Left hindlimb (tissue), 1 donor: ENCODE results near the gene ADRA2A.

Source experiments
- DNase-seq: peaks from one replicate; pipeline ENCODE4 v3.0.0-alpha.2; 2018

Gene ADRA2A

DNA sequence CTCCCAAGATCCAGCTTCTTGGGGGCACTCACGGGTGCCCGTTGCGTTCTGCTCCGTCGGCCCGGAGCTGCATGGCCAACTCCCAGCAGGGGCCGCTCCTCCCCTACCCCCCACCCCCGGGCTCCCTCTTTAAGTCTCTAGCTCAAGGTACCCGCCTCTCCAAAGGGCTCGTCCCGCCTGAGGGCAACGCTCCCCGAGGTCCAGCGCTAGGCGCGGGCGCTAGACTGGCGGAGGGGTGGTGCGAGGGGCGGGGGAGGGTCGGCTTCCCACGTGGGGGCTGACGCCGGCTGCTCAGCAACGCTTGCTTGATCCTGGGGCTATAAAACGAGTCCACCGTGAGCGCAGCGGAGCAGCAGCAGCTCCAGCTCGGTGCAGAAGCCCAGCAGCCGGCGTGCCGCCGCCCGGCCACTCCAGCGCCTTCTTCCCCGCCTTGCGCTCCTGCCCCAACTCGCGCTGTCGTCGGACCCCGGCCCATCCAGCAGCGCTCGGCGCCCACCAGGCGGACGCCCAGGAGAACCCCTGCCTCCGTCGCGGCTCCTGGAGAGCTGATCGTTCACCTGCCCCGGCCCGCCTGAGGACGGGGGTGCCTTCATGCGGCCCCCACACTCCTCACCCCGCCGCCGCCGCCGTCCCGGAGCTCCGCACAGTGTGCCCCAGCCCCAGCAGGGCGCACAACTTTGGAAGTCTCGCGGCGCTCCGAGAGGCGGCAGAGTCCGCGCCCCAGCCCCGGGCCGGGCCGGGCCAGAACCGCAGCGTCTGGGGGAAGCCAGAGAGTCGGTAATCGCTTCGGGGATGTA lies at the start of gene ADRA2A:
ADRA2A (plus strand) TSS at position 348 of the 797 bp plus-strand sequence. CDS start 968 bp downstream, outside the sequence.
- peak; percentile 60 for DNase-seq

DNA sequence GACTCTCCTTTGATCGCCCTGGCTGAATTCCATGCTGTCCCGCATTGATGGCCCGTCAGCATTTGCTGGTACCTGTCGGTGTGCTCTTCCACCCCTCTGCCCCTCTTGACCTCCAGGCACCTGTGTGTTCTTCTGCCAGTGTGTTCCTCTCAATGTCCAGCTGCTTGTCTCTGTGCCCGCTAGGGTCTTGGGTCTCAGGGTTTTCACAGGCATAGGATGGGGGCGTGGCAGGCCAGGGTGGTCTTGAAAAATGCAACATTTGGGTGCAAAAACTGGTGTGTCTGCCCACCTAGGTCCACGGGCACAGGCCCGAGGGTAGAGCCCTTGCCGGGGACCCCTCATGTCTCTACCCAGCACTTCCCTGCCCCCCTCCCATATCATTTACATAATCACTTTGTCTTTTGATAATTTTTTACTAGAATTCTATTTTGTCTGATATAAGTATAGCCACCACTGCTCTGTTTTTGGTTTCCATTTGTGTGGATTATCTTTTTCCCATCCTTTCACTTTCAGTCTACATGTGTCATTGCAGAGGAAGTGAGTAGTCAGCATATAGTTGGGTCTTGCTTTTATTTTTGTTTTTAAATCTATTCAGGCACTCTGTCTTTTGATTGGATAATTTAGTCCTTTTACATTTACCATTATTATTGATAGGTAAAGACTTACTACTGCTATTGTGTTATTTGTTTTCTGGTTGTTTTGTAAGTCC lies 46.6 kb upstream of the ADRA2A start:
- DNase-seq = no peak

DNA sequence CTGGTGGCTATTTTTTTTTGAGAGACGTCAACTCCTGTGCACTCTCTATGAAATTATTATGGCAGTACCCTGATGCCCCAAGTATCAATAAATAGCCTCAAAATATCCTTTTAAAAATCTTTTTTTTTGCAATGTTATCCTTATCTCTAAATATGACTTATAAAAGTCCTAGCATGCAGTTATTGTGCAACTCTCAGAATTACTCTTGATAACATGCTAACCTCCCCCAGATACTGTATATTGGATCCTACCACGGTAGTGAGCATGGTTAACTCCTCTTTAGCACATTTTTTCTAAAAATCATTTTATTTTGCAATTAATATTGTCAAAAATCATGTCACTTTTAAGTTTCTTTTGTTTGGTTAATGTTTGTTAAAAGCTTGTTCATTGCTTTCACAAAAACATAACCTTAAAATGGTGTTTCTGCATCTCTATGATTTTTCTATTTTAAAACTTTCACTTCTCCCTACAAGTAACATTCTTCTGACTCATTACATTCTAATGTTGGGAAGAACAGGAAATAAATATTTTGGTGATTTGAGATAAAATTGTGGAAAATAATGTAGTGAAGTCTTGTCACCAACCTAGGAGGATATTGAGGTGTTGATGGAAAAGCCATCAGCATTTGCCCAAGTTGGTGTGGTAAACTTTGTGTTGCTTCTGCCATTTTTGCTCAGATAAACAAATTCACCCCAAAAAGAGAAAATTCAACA lies 42.1 kb upstream of the ADRA2A start:
- no peak for DNase-seq

DNA sequence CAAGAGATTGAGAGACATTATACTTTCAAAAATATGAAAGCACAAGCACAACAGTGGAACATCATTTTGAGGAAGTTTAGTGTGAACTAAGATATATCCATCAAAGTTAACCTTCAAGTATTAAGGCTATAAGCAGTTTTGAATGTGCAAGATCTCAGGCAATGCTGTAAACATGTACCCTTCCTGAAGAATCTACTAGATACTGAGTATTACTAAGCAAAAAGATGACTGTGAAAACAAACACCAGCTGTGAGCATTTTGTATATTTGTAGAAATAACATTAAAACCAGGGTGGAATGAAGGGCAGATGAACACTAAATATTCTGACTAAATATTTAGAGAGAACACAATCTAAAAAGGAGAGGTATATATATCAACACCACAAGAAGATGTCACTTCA lies 41.3 kb upstream of the ADRA2A start:
- no peak for DNase-seq

DNA sequence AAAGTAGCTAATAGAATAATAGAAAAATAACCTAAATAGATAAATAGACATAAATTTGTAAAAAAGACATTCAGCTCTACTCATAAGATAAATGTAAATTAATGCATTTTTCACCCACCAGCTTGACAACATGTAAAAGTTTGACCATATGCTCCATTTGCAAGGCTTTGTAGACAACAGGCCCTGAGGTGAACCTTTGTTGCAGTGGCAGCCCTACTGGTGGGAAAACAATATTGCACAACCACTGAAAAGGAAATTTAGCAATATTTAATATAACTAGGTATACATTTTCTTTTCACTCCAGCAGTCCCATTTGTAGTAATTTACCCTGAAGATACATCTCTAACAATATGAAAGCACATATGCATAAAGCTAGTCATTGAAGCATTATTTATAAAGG lies 39.0 kb upstream of the ADRA2A start:
- no peak for DNase-seq

DNA sequence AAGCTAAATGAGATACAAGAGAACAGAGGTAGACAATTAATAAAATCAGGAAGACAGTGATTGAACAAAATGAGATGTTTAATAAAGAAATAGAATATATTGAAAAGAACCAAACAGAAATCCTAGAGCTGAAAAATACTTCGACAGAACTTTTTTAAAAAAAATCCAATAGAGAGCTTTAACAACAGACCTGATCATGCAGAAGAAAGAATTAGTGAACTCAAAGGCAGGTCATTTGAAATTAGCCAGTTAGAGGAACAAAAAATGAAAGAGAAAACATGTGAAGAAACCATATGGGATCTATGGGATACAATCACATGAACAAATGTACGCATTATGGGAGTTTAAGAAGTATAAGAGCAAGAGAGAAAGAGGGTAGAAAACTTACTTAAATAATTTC lies 37.3 kb upstream of the ADRA2A start:
- no peak for DNase-seq

DNA sequence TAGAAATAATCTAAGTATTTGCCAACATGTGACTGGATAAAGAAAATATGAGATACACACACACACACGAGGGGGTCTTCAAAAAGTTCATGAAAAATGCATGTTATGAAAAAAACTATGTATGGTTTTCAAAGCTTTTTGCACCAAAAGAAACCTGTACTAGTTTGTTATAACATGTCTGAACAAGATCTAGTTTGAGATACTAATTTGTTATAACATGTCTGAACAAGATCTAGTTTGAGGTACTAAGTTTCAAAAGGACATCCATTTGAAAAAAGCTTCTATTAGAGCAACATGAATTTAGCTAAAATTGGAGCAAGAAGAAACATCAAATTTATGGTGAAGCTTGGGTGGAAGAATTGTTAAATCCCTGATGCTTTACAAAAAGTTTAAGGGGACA lies 19.8 kb upstream of the ADRA2A start:
- DNase-seq = no peak

DNA sequence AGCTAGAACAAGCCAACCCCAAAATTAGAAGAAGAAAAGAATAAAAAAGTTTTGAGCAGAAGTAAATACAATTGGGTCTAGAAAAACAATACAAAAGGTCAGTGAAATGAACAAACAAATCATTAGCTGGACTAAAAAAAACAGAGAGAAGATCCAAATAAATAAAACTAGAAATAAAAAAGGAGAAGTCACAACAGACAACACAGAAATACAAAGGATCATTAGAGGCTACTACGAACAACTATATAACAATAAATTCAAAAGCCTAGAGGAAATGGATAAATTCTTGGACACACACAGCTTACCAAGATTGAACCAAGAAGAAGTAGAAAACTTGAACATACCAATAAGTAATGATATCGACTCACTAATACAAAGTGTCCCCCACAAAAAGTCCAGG lies 13.4 kb upstream of the ADRA2A start:
- no peak for DNase-seq

DNA sequence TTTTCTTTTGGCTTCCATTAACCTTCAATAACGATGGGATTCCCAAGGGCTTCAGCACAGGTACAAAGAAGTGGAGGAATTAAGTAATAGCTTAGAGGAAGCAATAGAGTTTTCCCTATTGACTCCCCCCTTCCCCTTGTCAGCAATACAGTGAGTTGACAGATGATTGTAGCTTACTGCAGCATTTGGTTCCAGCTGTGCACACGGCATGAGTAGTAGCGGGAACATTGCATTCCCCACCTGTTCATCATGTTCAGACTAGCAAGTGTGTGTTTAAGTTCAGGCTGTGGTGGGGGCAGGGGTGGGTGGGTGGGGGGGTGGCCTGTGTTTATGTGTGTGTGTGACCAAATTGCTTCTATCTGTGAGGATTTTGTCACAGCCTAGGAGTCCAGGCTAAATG lies 4.6 kb upstream of the ADRA2A start:
- DNase-seq = no peak

DNA sequence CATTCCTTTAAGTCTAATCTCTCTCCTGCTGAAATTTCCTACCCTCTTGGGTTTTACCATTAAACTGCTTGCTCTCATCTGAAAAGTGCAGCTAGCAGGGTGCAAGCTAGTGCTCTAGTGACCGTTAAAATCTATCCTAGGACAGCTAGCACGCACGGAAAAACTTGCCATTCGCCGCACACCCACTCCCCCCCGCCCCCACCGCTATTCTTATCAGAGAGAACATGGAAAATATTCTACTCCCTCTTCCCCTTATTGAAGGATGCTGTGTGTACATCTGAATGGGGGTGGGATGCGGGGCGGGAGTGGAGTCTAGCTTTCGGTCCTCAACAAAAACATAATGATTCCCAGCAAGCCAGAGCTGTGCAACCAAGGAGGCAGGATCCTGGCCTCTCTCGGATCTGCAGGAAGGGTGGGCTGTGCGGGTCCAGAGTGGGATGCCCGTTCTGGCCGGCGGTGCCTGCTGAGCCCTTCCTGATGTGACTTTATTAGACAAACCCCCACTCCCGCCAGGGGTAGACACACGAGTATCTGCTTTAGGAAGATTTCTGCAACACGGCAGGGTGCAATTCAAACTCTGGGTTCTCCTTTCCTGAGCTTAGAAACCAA lies 1.1 kb upstream of the ADRA2A start:
- no peak for DNase-seq

DNA sequence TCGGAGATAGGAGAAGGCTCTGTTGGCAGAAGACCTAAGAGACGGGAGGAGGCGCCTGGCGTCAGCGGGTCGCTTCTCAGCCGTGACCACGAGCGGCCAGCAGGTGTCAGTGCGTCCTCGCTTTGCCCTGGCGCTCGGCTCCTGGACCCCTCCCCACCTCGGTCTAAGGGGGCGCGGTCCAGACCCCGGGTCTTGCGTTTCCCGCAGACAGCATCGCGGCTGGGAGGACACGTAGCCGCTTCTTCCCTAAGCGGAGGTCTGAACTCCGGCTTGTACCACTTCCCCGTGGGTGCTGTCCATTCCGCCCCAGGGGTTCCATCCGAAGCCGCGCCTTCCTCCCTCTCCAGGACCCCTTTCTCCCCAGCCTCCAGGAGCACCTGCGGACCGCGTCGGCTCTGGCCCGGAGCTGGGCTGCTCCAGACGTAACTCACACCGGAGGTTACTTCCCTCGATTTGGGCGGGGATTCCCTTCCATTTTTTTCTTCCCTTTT lies 593 bp upstream of the ADRA2A start:
- DNase-seq = peak; percentile 67

DNA sequence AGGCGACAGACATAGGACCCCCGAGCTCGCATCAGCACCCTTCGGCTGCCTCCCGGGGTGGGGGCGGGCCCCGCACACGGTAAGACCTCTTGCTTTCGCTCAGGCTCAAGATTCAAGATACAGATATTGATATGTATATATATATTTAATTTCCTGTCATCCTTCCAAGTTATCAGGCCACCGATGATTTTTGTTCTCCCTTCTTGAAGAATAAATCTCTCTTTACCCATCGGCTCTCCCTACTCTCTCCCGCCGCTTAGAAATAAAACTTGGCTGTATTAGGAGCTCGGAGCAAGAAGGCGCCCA lies 603 bp downstream of the ADRA2A start:
- no peak for DNase-seq

DNA sequence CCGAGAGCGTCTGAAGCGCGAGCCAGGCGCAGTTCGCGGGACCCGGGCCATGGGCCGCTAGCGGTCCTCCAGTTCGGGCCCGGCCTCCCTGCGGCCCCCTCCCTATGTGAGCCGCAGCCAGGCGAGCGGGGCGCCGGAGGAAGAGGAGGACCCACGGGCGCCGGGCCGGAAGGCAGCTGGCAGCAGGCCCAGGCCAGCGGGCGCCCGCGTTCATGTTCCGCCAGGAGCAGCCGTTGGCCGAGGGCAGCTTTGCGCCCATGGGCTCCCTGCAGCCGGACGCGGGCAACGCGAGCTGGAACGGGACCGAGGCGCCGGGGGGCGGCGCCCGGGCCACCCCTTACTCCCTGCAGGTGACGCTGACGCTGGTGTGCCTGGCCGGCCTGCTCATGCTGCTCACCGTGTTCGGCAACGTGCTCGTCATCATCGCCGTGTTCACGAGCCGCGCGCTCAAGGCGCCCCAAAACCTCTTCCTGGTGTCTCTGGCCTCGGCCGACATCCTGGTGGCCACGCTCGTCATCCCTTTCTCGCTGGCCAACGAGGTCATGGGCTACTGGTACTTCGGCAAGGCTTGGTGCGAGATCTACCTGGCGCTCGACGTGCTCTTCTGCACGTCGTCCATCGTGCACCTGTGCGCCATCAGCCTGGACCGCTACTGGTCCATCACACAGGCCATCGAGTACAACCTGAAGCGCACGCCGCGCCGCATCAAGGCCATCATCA lies 1.1 kb downstream of the ADRA2A start:
- DNase-seq = no peak

DNA sequence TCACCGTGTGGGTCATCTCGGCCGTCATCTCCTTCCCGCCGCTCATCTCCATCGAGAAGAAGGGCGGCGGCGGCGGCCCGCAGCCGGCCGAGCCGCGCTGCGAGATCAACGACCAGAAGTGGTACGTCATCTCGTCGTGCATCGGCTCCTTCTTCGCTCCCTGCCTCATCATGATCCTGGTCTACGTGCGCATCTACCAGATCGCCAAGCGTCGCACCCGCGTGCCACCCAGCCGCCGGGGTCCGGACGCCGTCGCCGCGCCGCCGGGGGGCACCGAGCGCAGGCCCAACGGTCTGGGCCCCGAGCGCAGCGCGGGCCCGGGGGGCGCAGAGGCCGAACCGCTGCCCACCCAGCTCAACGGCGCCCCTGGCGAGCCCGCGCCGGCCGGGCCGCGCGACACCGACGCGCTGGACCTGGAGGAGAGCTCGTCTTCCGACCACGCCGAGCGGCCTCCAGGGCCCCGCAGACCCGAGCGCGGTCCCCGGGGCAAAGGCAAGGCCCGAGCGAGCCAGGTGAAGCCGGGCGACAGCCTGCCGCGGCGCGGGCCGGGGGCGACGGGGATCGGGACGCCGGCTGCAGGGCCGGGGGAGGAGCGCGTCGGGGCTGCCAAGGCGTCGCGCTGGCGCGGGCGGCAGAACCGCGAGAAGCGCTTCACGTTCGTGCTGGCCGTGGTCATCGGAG lies 1.8 kb downstream of the ADRA2A start:
- DNase-seq = no peak

DNA sequence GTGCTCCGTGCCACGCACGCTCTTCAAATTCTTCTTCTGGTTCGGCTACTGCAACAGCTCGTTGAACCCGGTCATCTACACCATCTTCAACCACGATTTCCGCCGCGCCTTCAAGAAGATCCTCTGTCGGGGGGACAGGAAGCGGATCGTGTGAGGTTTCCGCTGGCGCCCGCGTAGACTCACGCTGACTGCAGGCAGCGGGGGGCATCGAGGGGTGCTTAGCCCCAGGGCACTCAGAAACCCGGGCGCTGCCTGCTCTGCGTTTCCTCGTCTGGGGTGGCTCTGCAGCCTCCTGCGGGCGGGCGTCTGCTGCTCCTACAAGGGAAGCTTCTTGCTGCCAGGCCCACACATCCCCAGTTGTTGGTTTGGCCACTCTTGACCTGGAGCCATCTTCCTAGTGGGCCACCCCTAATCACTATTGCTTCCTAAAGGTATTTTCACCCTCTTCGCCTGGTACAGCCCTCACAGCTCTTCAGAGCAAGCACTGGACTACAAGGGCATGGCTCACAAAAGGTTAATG lies 2.5 kb downstream of the ADRA2A start:
- DNase-seq = no peak

DNA sequence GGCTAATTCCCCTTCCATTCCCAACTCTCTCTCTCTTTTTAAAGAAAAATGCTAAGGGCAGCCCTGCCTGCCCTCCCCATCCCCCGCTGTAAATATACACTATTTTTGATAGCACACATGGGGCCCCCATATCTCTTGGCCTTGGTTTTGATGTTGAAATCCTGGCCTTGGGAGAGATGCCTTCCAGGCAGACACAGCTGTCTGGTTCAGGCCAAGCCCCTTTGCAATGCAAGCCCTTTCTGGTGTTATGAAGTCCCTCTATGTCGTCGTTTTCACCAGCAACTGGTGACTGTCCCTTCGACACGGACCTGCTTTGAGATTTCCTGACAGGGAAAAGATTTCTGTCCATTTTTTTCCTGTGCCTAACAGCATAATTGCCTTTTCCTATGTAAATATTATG lies 3.0 kb downstream of the ADRA2A start:
- DNase-seq = no peak

DNA sequence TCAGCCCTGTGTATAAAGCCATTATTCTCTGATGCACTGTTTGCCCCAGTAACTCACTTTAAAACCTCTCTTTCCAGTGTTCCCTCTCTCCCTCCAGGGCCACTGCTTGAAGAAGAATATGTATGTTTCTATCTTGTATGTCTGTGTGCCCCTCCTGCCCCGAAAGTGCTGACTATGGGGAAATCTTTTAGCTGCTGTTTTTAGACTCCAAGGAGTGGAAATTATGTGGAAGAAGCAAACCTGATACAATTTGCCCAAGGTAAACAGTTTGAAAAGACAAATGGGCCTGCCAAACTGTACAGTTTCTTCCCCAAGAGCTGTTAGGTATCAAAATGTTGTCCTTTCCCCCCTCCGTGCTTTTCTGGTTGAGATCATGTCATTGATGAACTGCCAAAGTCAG lies 3.4 kb downstream of the ADRA2A start:
- no peak for DNase-seq

DNA sequence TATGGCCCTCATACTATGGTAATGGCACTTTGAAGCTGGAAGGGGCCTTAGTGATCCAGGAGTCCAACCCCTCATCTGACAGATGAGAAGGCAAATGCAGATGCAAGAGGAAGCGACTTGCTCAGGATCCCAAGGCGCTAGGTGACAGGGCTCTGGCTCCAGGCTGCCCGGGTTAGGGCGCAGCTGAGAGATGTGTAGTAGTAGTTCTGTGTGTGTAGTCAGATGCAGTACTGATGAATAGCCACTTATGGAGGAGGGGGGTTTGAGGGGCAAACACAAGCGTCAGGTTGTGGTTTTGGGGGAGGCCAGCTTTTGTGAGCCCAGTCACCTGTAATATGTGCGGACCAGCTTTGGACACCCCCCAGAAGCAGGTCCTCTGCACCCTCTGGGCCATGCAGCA lies 4.8 kb downstream of the ADRA2A start:
- DNase-seq = no peak

DNA sequence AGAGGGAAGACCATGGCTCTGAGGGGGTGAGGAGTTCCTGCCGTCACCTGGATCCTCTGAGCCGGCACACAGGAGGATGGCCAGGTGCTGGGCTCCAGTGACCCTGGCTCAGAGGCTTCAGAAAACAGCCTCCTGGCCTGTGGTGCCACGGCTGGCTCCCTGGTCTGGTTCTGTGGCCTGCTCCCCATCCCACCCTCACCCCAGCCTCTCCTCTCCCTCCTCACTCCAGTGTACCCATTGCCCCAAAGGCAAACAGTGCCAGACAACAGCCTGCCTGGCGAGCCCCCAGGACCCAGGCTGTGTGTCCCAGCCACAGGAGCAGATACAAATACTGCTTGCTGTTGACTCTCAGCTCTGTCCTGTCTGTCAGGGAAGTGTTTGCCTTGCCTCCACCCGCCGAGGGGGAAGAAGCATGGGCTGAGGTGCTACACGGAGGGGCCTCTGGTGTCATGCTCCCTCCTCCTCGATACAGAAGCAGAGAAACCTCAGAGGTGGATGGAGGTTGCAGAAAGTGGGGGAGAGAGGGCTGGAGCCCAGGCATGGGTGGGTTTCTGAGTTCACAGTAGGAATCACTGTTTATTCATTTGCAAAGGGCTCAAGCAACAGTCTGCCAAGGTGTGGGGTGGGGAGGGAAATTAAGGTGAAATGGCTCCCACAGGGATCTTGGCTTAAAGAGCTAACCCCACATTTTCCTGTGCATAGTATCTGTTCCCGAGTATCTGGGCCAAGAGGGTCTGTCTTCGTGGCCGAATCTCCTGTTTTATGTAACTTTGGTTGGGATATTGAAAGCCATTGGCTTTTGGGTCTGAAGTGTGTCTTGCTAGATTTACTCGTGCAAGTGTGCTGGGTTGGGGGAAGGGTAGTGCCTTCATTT lies 5.5 kb downstream of the ADRA2A start:
- DNase-seq = no peak

DNA sequence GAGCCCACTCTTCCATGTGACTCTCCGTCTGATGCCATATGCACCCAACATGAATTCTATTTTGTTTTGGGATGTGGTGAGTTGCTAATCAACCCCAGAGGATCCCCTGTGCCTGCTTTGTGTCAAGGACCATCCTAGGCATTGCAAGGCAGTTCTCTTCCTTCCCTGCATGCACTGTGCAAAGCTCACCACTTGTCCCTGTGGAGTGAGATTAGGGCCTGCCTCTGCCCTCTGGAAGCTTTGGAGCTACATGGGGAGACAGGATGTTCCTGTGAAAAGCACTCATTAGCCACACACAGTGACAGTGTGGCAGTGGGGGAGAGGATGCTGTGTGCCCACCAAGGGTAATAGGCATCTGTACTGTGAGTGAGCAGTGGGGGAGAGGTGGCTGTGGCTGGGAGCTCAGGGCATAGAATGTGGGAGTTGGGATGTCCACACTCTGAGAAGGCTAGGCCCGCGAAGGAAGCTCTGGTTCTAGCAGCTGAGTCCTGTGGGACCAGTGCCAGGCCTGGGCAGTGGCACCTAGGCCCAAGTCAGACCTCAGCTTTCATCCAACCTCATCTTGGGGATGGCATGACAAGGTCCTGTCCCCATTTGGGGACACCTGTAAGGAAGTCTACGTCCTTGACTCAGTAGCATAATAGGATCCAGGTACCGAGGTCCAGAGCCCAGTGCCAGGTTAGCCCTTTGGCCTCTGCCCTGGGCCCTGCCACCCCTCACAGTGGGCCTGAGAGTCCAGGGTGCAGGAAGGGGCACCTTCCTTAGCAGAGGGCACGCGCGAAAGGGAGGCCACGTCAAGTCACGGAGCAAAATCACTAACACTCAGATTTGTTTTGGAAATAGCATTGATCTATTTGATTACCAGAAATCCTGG lies 6.6 kb downstream of the ADRA2A start:
- no peak for DNase-seq
